Muscle of back (tissue), 11 donors: ENCODE results near the gene CHD9. TPM values are rescaled to one million over a fixed set of nuclear protein-coding genes. Genes with fewer than 3 reads are reported as not detected.

Source experiments
- DNase-seq, 3 donors: peaks; one replicate each; pipeline versions ENCODE4 v3.0.0 to v3.0.0-alpha.2; 2013
- polyA plus RNA-seq, 10 donors: library from polyadenylated mRNA; unstranded; fragments of 120-200 nt; gene quantifications; one replicate each; pipeline ENCODE4 v1.2.1, GENCODE V29; 2013; ENCODE audit not compliant: insufficient read length in 10 of 10

Gene CHD9
- polyA plus RNA-seq, 10 donors = 33.3 to 60.6 (median 46.6) TPM

DNA sequence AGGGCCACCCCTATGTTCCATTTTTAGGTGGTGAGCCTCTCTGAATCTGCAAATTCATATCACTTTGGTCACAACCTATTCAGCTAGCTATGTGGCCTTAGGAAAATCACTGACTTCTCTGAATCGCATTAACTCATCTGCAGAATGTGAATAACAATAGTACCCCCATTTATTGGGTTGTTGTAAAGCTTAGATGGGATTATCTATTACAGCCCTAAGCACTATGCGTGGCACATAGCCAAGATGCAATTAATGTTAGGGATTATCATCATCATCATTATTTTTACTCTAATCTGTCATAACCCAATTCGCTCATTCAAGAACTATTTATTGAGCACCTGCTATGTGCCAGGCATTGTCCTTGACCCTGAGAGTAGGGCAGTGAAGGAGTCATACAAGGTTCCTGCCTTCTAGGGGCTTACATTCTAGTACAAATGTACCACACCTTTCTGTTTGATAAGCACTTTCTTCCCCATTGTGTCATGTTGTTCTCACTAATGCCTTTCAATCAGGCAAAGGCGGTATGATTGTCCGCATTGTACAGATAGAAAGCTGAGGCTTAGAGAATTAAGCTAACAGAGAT lies 38.5 kb downstream of the CHD9 start:
- no peak for DNase-seq

DNA sequence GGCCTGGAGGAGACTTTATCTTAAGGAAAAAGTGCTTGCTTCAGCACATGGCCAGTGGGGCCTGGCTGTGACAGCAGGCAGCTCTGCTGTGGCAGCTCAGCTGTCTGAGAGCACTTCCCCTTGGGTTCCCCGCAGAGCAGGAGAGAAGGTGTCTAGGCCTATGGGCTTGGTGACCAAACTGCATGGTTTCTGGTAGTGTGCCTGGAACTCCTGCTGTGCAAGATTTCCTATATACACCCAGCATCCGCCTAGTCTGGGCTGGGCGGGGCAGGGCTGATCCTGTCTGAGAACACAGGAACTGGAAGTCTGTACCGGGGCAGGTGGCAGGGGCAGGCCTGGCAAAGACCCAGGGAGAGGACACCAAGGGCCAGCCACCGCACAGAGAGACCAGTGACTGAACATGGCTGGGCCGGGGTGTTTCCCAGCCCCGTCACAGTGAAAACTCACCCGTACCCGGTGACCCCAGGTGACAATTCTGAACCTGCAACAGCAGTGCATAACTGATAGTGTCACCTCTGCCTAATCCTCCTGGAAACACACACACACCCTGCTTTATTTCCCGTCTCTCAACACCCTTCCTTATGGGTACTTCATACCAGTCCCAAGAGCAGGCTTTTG lies 39.3 kb downstream of the CHD9 start:
- no peak for DNase-seq

DNA sequence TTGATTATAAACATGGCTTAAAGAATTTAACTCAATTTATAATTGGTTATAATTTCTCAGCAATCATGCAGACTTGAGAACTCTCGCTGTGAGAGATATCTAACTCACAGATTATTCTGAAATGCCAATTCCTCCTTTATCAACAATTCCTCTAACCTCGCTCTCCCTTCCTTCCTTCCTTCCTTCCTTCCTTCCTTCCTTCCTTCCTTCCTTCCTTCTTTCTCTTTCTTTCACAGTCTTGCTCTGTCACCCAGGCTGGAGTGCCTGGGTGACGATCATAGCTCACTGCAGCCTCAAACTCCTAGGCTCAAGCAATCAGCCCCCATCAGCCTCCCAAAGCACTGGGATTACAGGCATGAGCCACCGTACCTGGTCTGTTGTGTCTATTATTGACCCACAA lies 42.4 kb downstream of the CHD9 start:
- DNase-seq = no peak

DNA sequence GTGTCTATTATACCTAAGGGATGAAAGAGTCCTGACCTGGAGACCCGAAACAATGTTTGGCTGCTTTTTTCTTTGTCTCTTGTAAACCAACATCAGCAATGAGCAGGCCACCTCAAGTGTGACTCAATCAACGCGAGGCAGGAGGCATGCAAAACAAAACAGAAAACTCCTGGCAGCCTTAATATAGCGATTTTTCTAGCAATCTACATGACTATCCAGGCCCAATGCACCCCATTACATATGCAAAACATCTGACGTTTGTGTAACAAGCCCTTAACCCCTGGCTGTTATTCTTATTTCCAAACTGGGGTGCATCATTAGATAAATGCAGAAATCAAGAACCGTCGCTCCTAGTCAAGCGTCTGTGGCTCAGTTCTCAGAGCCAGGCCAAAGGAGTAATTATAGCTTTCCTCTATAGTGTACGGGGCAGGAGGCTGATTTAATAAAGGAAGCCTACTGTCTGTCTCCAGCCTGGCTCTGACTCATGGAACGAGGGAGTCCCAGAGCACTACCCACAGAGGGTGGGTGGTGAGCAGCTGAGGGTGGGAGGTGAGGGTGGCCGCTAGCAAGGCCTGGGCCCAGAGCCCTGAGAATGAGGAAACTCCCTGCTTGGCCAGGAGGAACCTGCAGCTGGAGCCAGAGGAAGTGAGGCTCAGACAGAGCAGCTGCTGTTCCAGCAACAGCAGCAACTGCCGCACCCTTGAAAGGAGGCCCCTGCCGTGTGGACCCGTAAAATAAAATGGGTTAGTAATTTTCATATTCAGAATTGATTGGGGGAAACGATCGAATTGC lies 43.9 kb downstream of the CHD9 start:
- DNase-seq = peak; percentile 86 to 97 (median 92)

DNA sequence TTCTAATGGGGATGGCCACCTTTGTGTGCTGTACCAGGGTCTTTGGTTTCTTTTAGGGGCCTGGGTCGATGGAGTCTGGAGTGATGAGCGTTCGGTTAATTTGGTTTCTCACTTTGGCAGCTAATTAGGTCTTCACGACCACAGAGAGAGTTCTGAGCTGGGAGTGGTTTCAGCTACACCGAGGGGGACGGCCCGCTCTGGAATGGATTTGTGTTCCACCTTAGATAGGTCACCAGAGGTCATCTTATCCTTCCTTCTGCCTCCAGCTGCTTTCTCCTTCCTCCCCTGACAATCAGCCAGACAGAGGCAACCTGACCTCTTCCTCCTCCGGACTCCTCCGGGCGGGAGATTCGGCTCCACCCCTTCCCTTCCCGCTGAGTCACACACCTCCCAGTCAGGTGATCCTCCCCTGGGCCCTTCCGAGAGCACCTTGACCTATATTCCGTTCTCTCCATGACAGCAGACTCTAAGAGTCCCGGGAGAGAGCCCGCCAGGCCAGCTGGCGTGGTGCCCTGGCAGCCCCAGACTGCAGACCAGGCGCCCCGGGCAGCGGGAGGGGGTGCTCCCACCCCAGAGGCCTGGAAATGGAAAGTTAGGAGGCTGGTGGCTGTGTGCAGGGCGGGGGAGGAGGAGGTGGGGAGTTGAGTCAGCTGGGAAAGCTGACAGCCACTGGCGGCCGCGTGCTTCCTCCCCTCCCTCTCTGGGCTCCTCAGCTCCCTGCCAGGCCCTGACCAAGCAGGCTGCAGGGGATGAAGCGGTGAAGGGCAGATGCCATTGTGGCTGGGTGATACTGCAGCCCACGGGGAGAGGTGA lies 44.7 kb downstream of the CHD9 start:
- peak; percentile 78 to 94 (median 85) for DNase-seq

DNA sequence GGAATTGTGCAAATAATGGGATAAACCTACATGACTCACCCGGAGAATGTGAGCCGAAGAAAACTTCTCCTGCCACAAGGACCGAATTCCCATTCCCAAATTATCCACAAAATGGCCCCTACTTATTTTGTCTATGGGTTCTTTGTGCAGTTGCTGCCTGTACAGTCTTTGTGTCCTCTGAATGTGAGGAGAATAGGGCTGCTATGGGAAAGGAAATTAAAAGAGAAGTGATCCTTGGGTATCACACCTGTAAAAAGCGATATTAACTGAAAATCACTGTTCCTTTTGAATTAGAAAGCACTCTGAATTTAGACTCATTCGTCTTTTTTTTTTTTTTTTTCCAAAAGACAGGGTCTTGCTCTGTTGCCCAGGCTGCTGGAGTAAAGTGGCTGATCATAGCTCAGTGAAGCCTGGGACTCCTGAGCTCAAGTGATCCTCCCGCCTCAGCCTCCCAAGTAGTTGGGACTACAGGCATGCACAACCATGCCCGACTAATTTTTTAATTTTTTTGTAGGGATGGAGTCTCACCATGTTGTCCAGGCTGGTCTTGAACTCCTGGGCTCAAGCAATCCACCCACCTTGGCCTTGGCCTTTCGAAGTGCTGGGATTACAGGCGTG lies 45.4 kb downstream of the CHD9 start:
- no peak for DNase-seq

DNA sequence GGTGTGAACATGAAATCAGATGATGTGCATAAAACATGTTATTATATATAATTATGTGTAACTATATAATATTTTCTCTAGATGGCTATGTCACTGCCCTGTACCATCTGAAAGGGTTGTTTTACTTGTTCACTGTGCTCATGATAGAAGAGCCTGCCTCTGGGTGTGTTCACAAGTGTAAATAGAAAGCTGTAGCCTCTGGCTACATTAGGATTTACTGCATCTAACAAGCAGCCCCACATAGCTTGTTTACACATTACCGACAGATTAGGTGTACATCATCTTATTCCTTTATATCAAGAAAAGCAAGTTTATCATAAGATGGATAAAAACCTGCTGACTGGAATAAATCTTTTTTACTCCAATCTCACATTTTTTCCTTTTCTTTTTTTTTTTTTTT lies 46.1 kb downstream of the CHD9 start:
- no peak for DNase-seq

DNA sequence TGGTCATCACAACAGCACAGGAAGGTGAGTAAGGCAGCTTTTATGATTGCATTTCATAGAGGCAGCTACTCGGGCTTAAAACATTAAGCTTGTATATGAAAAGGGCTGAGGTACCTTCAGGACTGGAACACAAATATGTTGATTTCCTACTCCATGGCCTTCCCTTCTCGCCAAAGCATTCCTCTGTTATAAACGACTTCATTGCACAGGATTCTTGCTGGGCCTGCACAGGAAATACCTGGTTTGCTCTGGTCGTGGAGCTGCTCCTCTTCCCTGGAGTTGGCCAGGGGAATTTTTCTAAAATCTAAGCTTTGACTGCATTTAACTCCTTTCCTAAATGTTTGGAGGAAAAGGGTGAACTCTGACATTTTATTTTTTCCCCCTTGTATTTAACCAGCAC lies 49.0 kb downstream of the CHD9 start:
- no peak for DNase-seq

DNA sequence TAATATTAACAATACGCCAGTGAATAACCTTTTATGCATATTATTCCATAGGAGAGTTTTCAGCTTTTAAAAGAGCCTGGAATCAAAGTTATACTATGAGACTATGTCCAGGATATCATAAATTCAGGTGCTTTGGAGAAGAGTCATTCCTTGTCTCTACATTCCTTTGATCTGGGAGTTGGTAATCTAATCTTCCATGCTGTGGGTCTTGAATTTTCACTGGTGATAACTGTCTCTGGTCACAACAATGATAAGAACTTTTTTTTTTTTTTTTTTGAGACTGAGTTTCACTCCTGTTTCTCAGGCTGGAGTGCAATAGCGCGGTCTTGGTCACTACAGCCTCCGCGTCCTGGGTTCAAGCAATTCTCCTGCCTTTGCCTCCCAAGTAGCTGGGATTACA lies 50.8 kb downstream of the CHD9 start:
- DNase-seq = no peak

DNA sequence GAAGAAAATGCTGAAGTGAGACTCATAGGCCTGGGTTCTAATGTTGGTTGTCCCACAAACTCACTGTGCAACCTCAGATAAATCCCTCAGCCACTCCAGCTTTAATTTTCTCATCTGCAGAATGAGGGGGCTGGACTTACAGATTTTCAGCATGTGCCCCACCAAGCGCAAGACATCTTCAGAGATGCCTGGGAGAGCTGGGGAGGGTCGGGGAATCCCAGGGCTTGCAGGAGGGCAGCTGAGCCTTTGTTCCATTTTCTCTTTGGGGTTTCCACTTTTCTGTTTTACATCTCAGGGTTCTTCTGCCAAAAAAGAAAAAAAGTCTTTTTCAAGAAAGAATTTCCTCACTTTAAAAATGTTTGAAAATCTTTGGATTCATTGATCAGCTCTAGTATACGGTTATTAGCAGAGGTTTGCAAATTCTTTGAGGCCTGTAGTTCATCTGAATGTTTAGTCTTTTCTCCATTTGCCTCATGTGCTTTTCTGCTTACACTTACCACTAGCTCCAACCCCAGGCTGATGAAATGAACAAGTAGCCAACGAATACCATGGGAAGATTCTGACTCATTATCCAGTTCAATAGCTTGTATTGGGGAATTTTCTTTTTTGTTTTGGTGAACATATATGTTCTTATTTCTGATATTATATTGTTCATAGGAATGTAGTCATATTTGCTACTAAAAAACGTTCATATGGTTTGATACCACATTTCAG lies 56.4 kb downstream of the CHD9 start:
- DNase-seq = no peak

DNA sequence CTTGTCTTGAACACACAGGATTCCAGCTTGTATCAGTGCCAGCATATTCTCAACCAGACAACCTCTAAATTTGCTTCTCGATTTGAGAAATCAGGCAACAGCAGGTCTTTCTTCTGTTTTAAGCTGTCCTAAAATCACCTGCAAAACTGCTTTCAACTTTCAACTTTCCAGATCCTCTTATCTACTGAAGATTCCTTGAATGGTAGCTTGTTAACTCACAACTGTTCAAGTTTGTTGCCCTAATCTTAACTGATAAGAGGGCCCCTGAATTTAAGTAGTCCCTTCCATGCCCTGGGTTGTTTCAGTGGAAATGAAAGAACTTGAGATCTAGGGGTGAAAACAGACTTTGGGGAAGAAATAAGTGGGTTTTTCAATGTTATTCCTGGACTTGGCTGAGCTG lies 57.2 kb downstream of the CHD9 start:
- no peak for DNase-seq

DNA sequence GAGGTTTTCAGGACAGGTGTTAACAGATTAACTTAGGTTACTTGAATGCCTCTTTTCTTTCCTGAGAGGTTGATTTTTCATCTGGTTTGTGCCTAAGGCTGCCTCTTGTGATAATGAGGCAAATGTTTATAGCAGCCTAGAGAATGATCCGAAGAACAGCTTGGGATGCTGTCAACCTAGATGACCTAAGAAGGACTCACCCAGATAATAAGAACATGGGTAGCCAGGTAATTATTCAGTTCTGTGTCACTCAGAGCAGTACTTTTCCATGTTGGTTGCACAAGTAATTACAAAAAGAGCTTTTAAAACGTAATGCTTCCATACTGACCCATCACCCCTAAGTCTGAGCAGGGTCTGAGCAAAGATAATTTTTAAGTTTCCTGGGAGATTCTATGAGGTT lies 60.3 kb downstream of the CHD9 start:
- no peak for DNase-seq

DNA sequence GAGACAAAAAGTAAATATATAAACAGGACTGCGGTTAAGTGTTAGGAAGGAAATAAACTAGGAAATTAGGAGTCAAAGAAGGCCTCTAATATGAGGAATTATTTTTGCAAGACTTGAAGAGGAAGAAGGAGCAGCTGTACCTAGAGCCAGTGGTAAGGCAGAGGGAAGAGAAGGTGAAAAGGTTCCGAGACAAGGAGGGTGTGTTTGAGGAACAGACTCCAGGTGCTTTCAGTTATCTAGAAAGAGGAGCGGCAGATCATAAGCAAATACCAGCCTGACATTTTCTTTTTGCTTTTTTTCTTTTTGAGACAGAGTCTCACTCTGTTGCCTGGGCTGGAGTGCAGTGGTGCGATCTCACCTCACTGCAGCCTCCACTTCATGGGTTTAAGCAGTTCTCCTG lies 61.0 kb downstream of the CHD9 start:
- DNase-seq = no peak

DNA sequence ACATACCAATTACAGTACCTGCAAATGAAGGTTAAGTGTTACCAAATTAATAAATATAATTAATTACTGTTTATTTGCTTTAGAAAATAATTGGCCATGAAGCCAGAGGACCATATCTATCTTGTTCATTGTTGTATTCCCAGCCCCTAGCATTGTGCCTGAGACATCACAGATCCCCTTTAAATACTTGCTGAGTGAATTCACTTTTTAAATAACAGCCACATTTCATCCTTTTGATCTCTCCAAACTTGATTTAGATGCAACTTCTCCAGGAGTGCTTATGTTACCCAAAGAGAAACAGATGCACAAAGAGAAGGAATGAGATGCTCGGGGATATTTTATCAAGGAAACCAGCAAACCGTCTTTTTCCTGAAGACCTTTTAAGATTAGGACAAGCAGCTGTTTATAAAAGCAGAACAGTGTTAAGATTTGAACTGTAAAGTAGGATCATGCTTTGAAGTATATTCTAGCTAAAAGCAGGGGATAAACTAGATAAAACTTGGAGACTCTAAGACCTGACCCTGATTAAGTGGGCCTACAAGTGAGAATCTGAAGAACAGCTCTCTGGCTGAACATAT lies 66.3 kb downstream of the CHD9 start:
- no peak for DNase-seq

DNA sequence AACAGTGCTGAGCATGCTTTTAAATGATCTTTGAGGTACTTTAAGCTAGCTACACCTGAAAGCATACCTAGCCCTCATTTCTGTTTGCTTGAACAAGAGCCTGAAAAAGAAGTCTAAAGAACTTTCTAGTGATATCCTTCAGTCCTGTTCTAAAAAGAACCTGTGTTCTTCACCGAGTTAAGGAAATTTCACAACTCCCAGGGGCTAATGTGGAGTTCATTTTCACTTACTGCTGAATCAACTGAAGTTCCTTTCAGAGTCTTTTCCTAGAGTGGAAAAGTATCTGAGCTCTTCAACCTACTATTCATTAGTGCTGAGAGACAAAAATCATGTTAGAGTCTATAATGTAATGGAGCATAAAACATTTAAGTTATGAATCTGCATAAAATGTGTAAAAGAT lies 66.9 kb downstream of the CHD9 start:
- peak; percentile 22 to 66 (median 31) for DNase-seq

DNA sequence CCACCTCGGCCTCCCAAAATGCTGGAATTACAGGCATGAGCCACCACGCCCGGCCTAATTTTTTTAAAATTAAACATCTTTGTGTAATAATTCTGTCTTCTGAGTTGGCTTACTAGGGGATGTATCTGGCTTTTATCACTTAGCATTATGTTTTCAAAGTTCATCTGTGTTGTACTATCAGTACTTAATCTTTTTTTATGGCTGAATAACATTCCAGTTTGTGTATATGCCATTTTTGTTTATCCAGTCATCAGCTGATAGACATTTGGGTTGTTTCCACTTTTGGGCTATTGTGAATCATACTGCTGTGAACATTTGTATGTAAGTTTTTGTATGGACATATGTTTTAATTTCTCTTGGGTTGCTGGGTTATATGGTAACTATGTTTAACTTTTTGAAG lies 69.0 kb downstream of the CHD9 start:
- no peak for DNase-seq

DNA sequence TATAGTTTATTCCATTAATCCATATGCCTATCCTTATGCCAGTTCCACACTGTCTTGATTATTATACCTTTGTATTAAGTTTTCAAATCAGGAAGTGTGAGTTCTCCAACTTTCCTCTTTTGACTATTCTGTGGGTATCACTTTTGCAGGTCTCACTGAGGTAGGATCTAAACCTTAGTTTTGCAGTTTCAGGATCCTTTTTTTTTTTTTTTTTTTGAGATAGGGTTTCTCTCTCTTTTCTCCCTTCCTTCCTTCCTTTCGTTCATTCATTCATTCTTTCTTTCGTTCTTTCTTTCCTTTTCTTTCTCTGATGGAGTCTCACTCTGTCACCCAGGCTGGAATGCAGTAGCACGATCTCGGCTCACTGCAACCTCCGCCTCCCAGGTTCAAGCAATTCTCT lies 71.6 kb downstream of the CHD9 start:
- DNase-seq = no peak

DNA sequence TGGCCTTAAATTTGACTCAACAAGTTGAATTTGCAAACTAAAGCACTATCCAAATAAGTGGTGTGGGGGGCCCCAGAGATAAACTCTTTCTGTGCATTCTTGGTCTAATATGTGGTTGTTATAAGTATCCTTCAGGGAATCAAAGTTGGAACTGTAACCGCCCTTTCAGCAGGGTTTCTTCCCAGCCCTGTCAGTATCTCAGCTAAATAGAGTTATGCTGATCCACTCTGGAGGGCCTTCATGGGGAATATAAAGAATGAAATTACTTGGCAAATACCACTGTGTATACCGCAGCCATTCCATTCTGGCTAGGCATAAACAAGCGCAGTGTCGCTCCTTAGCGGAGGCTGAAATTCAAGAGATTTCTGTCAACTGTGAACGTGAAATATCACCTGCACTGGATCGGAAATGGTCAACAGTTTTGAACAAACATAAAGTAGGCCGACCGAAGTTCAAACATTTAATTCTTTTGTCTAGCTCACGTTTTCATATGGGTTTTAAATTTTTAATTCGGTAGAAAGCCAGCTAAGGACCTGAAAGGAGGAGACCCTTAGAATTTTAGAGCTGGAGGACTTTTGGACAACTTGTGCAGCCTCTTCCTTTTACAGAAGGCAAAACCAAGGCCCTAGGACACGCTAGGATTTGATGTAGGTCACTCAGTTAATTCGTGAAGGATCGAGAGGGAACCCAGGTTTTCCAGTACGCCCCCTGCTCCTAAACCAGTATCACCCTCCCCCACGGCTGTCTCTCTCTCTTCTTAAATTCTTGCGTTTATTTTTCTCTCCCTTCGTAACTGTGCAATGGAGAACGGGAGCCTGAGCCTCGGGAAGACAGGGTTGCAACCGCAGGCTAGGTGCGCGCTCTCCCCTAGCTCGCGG lies 74.7 kb downstream of the CHD9 start:
- DNase-seq = peak; percentile 70 to 89 (median 72)

DNA sequence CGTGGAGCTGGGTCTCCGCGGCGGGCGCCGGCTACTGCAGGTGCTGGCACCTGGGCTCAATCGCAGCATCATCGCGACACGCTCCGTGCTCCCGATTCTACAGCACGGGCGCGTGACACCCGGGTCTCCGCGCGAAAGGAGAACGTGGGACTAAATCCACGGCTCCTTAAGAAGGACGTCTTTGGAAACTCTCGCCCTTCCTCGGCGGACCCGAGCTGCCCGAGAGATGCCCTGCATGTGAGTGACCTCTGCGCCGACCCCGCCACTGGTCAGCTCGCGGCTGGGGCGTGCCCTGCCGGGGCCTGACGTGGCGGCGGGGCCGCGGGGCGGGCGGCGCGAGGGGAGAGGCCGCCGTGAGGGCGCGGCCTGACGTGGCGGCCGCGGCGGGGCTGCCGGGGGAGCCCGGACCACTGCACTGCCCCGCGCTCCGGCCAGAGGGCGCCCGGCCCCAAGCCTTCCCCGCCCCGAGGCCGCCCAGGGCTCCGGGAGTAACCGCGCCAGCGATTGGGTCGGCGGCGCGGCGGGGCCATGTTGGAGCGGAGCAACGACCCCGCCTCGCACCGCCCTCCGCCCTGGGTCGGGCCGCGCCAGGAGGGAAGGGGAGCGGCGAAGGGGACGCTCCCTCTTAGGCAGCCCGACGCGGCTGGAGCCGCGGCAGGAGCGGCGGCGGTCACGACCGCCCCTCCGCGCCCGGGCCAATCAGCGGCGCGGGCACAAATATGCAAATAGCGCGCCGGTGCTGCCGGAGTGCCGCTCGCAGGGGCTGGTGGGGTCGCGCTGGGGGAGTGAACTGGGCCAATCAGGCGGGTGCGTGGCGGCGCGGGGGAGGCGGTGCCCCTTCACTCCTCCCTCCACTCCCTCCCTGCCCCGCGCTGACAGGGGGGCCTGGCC lies 75.6 kb downstream of the CHD9 start:
- DNase-seq = peak; percentile 95 to 99 (median 97)
